GM21529 (cell line): Measurements from ENCODE around the gene NKD1.
A peak's percentile ranks its signal among the peaks of the same experiment; 100 is the strongest.

Source experiments
- ATAC-seq: cut with Tn5 transposase; IDR thresholded peaks from one replicate; pipeline ENCODE4 v1.9.1; 2021; ENCODE audit not compliant: unreplicated experiment

Gene NKD1

GRCh38 chr16:50643192-50643591 lies 95.0 kb downstream of the NKD1 start:
- no peak for ATAC-seq

GRCh38 chr16:50644245-50644644 lies 96.0 kb downstream of the NKD1 start:
- ATAC-seq, result no peak

DNA sequence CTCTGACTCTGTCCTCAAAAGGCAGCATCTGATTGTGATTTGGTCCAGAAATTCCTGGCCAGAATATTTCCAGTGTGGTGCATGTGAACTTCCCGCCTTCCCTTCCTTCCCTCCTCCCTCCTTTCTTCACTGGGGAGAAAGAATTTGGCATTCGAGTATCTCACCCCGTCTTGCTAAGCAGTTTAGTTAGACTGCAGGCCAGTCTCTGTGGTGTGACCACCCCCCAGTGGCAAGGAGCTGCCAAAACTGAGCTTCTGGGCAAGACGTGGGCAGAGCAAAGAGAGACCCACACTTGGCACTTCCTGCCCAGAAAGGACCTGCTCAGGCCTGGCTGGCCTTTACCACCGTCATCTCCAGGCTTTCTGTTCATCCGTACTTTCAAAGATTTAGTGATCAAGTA lies 96.5 kb downstream of the NKD1 start:
- no peak for ATAC-seq

DNA sequence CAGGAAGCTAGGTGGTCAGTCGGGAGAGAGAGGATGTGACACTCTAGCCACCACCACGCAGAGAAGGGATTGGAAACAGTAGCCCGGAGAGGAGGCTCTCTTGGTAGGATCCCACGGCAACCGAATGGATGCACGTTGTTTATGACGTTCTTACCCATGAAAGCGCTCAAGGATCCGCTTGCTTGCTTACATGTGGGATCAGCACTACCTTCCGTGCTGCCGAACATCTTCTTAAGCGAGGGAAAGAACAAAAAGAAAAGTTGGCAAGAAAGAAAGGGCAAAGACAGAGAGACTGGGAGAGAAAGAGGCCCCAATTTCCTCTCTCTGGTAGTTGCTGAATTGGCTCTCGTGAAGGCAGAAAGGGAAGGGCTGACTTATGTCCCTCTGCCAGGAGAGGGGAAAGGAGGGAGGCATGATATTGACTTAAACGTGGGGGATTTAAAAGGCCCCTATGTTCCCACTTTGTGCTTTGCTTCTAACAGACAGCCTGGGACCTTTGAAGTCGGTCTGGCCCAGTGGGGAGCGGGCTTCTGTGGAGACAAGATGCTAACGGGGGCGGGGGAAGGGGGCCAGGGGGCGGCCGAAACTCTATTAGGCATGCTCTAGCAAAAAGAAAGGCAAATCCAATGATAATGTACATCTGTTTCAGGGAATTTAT lies 97.5 kb downstream of the NKD1 start:
- no peak for ATAC-seq

- no peak for ATAC-seq
These were observed 98.1 kb downstream of the NKD1 start for GRCh38 chr16:50646345-50646744.

DNA sequence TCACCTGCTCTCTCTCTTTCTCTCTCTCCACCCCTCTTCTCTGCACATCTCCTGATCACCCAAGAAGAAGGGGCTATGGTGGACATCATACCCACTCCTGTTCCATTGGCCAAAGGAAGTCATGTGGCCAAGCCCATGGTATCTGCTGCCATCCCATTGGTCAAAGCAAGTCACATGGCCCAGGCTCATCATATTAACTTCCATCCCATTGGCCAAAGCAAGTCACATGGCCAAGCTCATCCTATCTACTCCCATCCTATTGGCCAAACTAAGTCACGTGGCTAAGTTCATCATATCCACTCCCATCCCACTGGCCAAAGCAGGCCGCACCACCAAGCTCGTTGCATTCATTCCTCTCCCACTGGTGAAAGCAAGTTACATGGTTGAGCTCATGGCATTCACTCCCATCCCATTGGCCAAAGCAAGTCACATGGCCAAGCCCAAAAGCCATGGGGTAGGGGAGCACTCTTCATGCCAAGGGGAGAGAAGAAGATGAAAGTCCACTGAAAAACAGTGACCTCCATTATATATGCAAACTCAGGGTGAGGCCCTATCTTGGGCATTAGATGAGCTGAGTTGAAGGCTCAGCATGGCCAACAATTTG lies 103.7 kb downstream of the NKD1 start:
- no peak for ATAC-seq

- no peak for ATAC-seq
These were observed 104.7 kb downstream of the NKD1 start for GRCh38 chr16:50652836-50653425.

DNA sequence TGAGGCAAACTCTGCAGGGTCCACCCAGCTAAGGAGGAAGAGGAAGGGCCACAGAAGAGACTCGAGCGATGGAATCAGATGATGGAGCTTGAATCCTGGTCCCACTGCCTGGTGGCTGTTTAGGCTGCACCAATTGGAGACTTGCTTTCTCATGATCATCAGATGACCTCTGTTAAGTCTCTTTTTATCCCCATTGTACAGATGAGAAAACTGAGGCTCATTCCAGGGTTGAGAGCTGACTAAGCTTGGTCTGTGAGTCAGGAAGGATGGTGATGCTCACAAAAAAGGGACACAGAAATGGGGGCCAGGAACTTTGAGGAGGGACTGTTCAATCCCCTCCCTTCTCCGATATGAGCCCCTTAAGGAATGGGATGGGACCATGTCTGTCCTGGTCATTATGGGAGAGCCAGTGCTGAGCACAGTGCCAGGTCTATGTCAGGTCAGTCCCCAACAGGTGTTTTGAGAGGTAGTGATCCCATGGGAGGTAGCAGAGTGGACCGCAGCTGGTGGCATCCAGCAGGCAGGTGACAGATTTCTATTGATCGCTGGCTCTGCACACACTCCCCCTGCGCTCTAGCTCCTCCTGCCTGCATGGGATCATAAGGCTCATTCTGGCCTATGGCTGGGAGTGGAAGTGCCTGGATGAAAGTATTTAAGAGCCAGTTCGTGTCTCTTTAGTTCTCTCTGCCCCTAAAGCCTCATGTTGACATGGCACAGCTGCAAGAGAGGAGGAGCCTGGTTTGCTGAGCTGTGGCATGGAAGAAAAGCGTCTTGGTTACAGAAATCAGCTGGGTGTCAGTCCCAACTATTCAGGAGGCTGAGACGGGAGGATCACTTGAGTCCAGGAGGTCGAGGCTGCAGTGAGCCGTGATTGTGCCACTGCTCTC lies 105.7 kb downstream of the NKD1 start:
- ATAC-seq, result no peak

DNA sequence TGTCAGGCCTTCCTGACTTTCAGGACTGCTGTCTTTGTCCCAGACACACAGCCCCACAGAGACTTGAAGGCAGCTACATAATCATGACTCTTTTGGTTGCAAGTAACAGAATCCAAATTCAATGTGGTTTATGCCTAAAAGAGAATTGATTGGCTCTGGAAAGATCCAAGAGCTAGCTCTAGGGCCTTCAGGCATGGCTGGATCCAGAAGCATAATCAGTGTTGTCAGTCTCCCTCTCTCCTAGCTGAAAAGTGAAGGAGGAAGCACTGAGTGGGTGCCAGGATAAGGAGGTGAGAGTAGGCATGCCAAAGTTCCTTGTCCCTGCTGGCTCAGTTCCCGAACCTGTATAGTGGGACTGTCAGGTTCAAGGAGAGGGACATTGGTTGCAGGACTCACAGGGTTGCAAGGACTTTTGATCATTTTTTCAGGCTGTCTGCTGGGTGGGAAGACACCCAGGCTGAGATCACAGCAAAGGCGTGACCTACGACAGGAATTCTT lies 107.4 kb downstream of the NKD1 start:
- no peak for ATAC-seq

GRCh38 chr16:50657241-50657640 lies 109.0 kb downstream of the NKD1 start:
- ATAC-seq, result no peak

DNA sequence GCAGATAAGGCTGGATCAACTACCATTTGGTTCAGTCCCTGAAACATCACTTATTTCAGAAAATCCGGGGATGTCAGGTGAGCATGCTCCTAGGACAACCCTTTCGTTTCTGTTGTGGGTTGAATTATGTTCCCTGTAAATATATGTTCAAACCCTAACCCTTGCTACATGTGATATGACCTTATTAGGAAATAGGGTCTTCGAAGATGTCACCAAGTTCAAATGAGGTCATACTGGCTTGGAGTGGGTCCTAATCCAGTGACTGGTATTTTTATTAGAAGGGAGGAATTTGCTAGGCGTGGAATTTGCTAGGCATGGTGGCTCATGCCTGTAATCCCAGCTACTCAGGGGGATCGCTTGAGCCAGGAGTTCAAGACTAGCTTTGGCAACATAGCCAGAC lies 111.6 kb downstream of the NKD1 start:
- no peak for ATAC-seq

DNA sequence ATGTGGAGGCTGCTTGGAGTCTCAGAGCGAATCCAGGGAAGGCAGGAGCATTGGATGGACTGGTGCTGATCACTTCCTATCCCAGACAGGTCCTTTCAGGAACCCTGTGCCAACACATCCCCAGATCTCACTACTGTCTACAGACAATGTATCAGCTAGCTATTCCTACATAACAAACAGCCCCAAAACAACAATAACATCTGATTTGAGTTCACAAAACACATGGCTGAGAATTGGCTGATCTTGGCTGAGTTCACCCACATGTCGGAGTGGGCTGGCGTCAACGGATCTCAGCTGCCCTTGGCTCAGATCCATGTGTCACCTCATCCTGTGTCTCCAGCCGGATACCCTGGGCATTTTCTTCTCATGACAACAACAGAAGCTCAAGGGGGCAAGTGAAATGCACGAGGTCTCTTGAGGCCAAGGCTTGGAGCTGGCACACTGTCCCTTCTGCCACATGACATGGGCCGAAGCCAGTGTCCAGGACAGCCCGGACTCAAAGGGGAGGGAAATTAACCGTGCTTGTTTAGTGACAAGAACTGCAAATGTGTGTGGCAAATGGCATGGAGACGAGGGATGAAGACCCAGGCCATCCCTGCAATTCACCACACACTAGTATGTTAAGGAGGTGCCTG lies 114.2 kb downstream of the NKD1 start:
- no peak for ATAC-seq

GRCh38 chr16:50664270-50664669 lies 116.1 kb downstream of the NKD1 start:
- ATAC-seq, result no peak

GRCh38 chr16:50665128-50665878 lies 117.1 kb downstream of the NKD1 start:
- ATAC-seq, result no peak

GRCh38 chr16:50666658-50667496 lies 118.7 kb downstream of the NKD1 start:
- ATAC-seq, result peak; percentile 90

DNA sequence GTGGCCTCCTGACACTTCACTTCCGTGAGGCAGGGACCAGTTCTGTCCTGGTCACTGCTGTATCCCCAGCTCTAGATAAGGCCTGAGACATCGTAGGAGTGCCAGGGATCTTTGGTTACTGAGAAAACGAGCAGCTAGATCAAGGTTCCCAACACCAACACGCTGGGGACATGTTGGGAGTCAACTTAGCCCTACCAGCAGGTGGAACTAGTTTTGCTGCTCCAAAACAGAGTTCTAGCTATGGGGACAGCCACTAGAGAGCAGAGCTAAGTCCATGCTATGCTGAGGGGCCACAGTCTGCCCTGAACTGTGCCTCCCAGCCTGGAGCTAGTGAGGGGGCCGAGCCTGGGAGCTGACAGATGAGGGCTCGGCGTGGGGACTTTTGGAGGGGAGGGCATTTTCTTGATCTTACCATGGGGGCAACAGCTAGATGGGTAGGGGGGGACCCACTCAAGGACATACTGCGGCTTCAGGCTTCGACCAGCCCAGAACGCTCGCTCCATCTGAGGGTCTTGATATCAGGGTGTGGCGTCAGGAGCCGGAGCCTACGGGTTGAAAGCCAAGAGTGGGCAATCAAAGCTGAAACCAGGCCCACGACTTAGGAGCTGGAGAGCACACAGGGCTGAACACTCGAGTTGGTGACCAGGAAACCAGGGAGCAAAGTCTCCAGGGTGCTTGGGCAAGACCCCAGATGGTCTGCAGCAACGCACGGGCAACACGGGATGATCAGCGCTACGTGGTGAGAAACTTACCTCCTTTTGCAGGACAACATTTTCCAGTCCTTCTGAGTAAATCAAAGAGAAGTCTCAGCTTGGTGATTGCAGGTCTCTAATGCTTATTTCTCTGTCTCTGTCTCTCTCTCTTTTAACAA lies 119.5 kb downstream of the NKD1 start:
- ATAC-seq, result no peak

GRCh38 chr16:50668368-50669008 lies 120.3 kb downstream of the NKD1 start:
- ATAC-seq, result no peak

DNA sequence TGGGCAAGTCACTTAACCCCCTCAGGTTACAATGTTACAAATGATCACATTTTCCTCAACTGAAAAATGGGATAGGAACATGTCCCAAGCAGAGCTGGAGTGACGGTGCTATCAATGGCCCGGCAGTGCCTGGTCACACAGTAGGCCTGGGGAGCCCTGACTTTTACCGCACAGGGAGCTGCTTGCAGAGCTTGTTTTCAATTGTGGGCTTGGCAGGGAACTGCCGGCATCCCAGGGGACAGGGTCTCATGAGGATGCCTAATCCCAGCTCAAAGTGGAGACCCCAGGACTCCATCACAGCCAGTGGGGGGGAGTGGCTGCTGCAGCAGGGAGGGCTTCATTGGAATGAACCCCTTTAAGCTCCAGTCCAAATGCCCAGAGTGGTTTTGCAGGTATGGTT lies 121.5 kb downstream of the NKD1 start:
- ATAC-seq, result no peak
